Lung (tissue), 12 donors: Measurements from ENCODE around the gene HSPA12B. TPM values are rescaled to one million over a fixed set of nuclear protein-coding genes. Genes with fewer than 3 reads are reported as not detected.
A peak's percentile ranks its signal among the peaks of the same experiment; 100 is the strongest.

Source experiments
- ATAC-seq: fragments of 200-7000 bp; cut with Tn5 transposase; one replicate; pipeline ENCODE4 v1.9.1; 2020; ENCODE audit warnings: moderate number of reproducible peaks; ENCODE audit not compliant: insufficient read depth, low FRiP score
- DNase-seq, 3 donors: peaks; one replicate each; pipeline ENCODE4 v3.0.0-alpha.2; 2013 to 2017
- H3K27ac ChIP-seq, 2 donors: one replicate each; pipeline ENCODE4 v1.5.1; 2013; ENCODE audit warnings: mild to moderate bottlenecking in 2 of 2, moderate library complexity in 2 of 2, control low read depth in 1 of 2, inconsistent platforms in 1 of 2, low read depth in 1 of 2, low read length in 1 of 2
- H3K27me3 ChIP-seq, 3 donors: one replicate each; pipeline ENCODE4 v1.5.1; 2013; ENCODE audit warnings: low read length in 2 of 3; ENCODE audit not compliant: control insufficient read depth in 3 of 3, insufficient read depth in 3 of 3
- H3K36me3 ChIP-seq, 4 donors: one replicate each; pipeline ENCODE4 v1.5.1; 2013; ENCODE audit warnings: low read length in 4 of 4, mild to moderate bottlenecking in 1 of 4, moderate library complexity in 1 of 4; ENCODE audit not compliant: control insufficient read depth in 4 of 4, insufficient read depth in 4 of 4
- H3K4me1 ChIP-seq, 5 donors: one replicate each; pipeline ENCODE4 v1.5.1; 2013; ENCODE audit warnings: low read length in 5 of 5, mild to moderate bottlenecking in 2 of 5, moderate library complexity in 1 of 5; ENCODE audit not compliant: control insufficient read depth in 5 of 5, insufficient read depth in 5 of 5
- H3K4me3 ChIP-seq: one replicate; pipeline ENCODE4 v1.5.1; 2013; ENCODE audit warnings: mild to moderate bottlenecking, control low read depth, moderate library complexity
- H3K9ac ChIP-seq, 2 donors: one replicate each; pipeline ENCODE4 v1.5.1; 2013; ENCODE audit warnings: low read length in 2 of 2, control low read depth in 1 of 2; ENCODE audit not compliant: insufficient read depth in 1 of 2
- H3K9me3 ChIP-seq, 4 donors: one replicate each; pipeline ENCODE4 v1.5.1; 2013; ENCODE audit warnings: low read length in 3 of 4, mild to moderate bottlenecking in 1 of 4, moderate library complexity in 1 of 4; ENCODE audit not compliant: control insufficient read depth in 4 of 4, insufficient read depth in 3 of 4
- CTCF ChIP-seq: IDR thresholded peaks from 2 replicates; pipeline ENCODE4 v1.5.1; 2012; ENCODE audit warnings: mild to moderate bottlenecking; ENCODE audit errors: control extremely low read depth, extremely low read depth
- WGBS, 2 donors: extraction: QIAGEN DNeasy Blood & Tissue Kit; methylation state at CpG; one replicate each; pipeline ENCODE4 v1.1.7; 2013; 5-methylcytosine and 5-hydroxymethylcytosine counted together
- polyA plus RNA-seq, 2 donors: library from polyadenylated mRNA; stranded (reverse); fragments of 200-250 nt; gene quantifications; one replicate each; pipeline ENCODE4 v1.2.1, GENCODE V29; 2013
- total RNA-seq, 2 donors: library from RNA; depleted of rRNA in 1 of 2; stranded (reverse); fragments of >200 nt in 1 of 2; gene quantifications; one replicate each; pipeline ENCODE4 v1.2.1, GENCODE V29; 2014 to 2021
- donor health status: control.
- donor health status: control.
- donor health status: Bipolar disorder and iron deficiency.
- donor health status: healthy.
- donor health status: DM: yes; HTN: yes; CAD: no.

Gene HSPA12B
- total and polyA plus RNA-seq, 4 donors, result 11.4 to 28.3 (median 19.9) TPM

- Histone ChIP-seq H3K4me1 (peaks cover 0 to 31% (median 10%) of the 10 kb centered on the region in 5 donors), H3K27me3 (peaks cover 0 to 7% (median 0%) of the 10 kb centered on the region in 3 donors), H3K4me3 (no peak overlapping the region), H3K27ac (peak overlapping the region in 1 of 2 donors; percentile 20), H3K36me3 (no peaks in the 10 kb centered on the region), H3K9ac (no peak overlapping the region), H3K9me3 (no peaks in the 10 kb centered on the region)
- ATAC-seq (no peak), DNase-seq (no peak)
- TF ChIP-seq CTCF, result no peak
- WGBS, 2 donors, result 86 to 94% methylated on average over 12 of the region's 12 CpGs
Measured at GRCh38 chr20:3730803-3731672, 1.4 kb upstream of the HSPA12B start.

- no peak for TF ChIP-seq CTCF
Measured at GRCh38 chr20:3731944-3732326, 550 bp upstream of the HSPA12B start.

GRCh38 chr20:3733119-3733995 lies 872 bp downstream of the HSPA12B start:
- TF ChIP-seq CTCF, result no peak
- DNase-seq (peak in 1 of 3 donors; percentile 50), ATAC-seq (no peak)
- Histone ChIP-seq H3K27me3 (peaks cover 0 to 3% (median 0%) of the 10 kb centered on the region in 3 donors), H3K27ac (peak overlapping the region; percentile 75 to 80), H3K9me3 (no peaks in the 10 kb centered on the region), H3K4me1 (peaks cover 0 to 45% (median 14%) of the 10 kb centered on the region in 5 donors), H3K9ac (peak overlapping the region in 1 of 2 donors; percentile 76), H3K4me3 (peak overlapping the region; percentile 68), H3K36me3 (peaks cover 0 to 3% (median 0%) of the 10 kb centered on the region in 4 donors)
- WGBS, 2 donors, result 66 to 87% methylated on average over 20 of the region's 20 CpGs

More at GRCh38 chr20:3731944-3732326, 550 bp upstream of the HSPA12B start:
- Histone ChIP-seq H3K27ac (peak overlapping the region; percentile 12 to 39), H3K27me3 (peaks cover 0 to 7% (median 0%) of the 10 kb centered on the region in 3 donors), H3K4me3 (no peak overlapping the region), H3K36me3 (peaks cover 0 to 3% (median 0%) of the 10 kb centered on the region in 4 donors), H3K9ac (no peak overlapping the region), H3K9me3 (no peaks in the 10 kb centered on the region), H3K4me1 (peaks cover 0 to 31% (median 10%) of the 10 kb centered on the region in 5 donors)
- DNase-seq, result no peak
- no peak for ATAC-seq
- WGBS, 2 donors, result 72 to 78% methylated on average over 16 of the region's 16 CpGs
